Umbilical cord (tissue), 2 donors: ENCODE results near the gene DNHD1. TPM values are rescaled to one million over a fixed set of nuclear protein-coding genes. Genes with fewer than 3 reads are reported as not detected.

Experiments used
- DNase-seq: peaks from one replicate; pipeline ENCODE4 v3.0.0-alpha.2; 2015; ENCODE audit warnings: low spot score
- total RNA-seq: library from RNA; depleted of rRNA; stranded (reverse); fragments of >200 nt; gene quantifications from one replicate; pipeline ENCODE4 v1.2.3, GENCODE V29; 2014; ENCODE audit warnings: low replicate concordance; ENCODE audit not compliant: insufficient read depth

The DNHD1 gene
- total RNA-seq, 1 donor from 2014 or later: 9.1 TPM

- no peak for DNase-seq
Measured at GRCh38 chr11:6587360-6587953, 90.4 kb downstream of the DNHD1 start.

GRCh38 chr11:6588018-6588417, 90.9 kb downstream of the DNHD1 start:
- DNase-seq: no peak

DNA sequence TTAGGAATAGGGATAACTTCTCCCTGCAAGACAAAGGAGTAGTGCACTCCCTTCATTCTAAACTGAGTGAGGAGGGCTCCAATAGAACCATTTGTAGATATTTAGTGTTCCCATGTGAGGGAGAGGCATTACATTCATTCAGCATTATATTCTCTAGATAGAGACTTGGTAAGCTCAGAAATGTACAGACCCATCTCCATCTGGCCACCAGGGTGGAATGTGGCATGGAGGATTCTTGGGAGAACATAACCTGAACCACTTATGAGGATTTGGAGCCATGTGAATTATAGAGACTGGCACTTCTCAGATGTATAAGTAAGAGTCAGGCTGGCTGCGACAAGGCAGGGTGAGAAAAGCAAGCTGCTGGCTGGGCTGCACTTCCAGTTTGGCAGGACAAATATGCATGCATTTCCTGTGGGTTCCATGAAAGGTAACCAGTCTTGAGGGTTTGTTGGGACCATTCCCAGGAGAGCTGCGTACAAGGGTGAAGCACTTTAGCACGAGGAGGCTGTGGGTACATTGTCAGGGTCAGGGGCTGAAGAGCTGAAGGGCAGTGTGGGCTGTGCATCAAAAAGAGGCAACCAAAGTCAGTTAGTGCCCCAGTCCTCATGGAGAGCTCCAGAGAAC, 97.2 kb downstream of the DNHD1 start:
- DNase-seq: no peak

DNA sequence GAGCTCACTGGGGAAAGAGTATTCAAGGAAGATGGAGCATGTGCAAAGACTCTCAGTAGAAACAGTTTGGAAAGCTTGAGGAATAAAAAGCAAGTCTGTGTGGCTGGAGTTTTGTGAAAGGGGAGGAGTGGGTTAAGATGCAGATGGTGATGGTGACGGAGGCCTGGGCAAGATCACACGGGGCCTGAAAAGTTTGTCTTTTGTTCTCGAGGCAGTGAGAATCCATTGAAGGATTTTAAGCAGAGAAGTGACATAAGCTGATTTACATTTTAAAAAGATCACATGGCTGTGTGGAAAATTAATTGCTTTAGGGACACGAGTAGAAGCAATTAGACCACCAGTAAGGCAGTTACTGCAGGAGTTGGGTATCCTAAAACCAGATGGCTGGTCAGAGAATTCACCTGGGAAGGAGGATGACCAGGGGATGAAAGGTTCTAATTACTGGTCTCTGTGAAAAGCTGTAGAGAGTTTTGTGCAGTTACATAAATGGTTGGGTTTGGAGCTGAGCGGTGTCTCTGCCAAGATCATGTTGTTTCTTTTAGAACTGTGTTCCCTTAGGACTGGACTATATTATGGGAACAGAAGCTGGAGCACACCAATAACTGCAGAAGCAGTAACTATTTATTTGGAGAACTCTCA, 99.3 kb downstream of the DNHD1 start:
- no peak for DNase-seq

DNA sequence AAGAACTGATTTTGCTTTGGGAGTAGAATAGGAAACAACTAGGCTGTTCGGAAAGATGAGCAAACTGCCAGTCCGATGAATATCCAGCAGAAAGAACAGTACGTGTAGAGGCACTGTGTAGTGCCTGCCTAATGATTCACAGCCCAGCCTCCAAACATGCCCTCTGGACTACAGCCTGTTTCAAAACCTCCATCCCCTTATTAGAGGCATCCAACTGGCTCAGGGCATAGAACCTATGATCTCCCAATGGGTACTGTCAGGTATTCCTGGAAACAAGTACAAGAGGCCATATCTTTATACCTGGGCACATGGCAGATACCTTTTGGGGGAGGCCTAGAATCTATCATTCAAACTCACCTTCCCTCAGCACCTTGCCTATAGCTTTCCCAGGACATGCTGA, 101.5 kb downstream of the DNHD1 start:
- DNase-seq: no peak

DNA sequence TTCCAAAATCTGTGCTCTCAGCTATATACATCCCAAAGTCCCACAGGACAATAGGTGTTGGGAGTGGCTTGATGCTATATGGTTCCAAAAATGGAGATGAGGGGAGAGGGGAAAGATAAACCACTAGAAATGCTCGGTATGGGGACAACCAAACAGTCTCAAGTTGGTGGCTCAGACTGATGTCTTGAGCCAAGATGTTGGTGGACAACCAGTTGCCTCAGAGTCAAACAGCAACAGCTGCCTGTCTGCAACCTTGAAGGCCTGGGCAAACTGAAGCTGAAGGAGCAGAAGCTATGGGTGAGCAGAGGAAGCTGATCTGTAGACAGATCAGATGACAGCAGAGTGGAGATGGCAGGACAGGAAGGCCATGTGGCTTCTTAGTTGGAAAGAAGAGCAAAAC, 102.4 kb downstream of the DNHD1 start:
- no peak for DNase-seq

DNA sequence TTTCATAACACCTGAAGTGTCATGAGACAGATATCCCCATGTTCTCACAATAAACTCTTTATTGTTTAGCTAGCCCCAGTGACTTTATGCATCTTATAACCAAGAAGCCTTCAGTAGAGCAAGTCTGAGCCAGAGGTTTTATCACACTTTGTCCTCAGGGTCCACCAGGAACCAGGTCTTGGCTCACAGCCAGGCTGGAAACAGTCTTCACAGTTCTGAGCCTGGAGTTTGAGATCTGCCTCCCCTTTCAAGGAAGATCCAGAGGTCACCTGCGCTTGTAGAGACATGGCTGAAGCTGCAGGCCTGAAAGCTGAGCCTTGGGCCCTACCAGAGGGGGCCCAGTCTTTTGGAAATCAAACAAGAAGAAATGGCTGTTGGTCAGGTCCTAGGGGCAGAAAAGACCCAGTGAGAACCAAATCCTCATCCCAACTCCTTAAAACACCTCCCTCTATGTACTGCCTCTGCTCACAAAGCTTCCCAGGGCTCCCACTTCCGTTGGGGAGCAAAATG, 102.9 kb downstream of the DNHD1 start:
- no peak for DNase-seq

- DNase-seq: no peak
Measured at GRCh38 chr11:6601041-6601461, 104.0 kb downstream of the DNHD1 start.

DNA sequence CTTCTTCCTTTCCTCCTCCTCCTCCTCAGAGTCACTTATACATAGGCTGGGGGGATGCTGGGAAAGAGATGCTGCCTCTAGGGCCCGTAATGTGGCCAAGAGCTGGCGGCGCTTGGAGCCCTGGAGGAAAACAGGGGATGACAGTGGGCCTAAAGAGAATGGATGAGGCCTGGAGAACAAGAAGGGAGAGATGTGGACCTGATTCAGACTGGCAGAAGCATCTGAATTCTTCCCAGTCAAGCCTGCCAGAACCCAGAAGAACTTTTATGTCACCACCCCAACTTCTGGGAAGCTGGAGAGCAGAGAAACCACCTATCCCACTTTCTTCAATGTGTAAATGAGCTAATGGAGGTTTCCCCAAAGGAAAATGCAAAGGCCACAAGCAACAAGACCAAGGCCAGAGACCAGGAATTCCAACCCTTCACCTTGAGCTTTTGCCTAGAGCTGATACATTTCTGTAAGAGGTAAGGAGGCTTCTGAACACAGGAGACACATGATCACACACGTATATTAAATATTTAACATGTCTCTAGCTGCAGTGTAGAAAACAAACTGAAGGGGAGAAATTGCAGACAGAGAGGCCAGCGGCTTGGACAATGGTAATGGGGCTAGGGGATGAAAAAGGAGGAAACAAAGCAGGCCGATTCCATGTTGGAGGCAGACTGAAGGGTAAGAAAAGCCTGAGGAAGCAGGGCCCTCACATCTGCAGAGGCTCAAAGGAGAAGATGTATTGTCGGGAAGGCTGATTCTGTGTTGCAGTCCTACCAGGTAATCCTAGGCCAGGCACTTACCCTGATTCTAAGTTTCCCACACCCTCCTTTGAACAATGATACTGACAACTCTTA, 105.2 kb downstream of the DNHD1 start:
- DNase-seq: no peak

- peak; percentile 95 for DNase-seq
Measured at GRCh38 chr11:6603287-6604080, 106.4 kb downstream of the DNHD1 start, which contains the start of the genes ILK and RRP8. Gene ILK, plus strand, starts transcription at chr11:6603774. Its CDS starts 498 bp downstream, at chr11:6604272. Gene RRP8, minus strand, starts transcription at chr11:6603616. Its CDS starts 114 bp downstream, at chr11:6603502.

DNA sequence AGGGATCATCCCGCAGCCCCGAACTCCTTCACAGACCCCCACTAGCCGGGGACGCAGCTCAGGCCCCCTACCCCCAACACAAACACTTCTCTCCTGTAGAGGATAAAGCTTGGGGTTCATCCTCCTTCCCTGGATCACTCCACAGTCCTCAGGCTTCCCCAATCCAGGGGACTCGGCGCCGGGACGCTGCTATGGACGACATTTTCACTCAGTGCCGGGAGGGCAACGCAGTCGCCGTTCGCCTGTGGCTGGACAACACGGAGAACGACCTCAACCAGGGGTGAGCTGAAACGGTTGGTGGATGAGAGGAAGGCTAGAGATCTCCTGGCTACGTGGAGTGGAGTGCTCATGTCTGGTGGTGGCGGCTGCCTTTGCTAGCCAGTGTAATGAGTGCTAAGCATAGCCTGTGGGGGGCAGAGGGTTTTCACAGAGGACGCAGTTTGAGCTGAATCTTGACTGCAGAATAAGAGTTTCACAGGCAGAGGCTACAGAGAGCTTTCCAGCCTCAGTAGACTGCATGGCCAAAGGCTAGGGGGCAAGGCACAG, 107.1 kb downstream of the DNHD1 start:
- DNase-seq: peak; percentile 73

DNA sequence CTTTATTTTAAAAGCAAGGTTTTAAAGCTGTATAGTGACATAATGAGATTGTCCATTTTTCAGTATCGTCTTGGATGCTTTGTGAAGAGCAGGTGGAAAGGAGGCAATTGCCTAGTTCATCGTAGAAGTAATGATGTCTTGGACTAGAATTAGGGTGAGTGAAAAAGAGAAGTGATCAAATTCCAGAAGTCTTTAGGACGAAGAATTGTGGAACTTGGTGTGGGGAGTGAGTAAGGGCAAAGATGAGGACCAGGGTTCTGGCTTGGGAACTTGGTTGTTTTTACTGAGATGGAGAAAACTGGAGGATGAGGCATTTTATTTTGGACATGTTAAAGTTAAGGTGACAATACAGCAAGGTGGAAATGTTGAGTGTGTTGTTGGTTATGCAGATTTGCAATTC, 107.7 kb downstream of the DNHD1 start:
- no peak for DNase-seq

DNA sequence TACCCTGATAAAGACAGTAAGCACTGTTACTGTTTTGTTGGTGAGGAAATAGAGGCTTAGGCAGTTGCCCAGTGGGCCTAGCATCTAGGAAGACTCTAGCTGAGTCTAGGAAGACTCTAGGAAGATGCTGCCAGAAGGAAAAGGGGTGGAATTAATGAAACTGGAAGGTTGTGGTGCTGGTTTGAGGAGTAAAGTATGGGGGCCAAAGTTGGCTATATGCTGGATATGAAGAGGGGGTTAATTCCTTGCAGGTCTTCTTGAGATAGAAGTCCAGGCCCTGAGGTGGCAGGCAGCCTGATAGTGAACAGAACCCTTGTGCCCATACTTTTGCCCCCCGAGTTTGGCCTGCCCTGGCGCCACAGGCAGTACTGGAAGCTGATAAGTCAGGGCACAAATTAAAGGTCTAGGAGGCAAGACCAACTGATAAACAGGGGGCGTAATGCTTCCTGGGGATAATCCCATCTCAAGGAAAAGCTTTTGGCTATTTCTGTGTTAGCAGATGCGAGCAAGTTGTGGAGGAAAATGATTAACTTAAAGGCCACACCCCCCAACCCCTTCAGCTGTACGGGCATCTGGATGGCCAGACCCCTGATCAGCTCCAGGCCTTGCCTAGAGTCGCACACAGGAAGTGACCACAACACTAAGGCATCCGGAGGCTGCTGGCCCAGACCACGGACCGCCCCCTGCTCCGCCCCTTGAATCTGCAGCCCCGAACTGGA, 109.5 kb downstream of the DNHD1 start:
- DNase-seq: peak; percentile 98

GRCh38 chr11:6607190-6607795, 110.2 kb downstream of the DNHD1 start:
- DNase-seq: no peak

- DNase-seq: no peak
Measured at GRCh38 chr11:6608011-6608410, 110.9 kb downstream of the DNHD1 start.

- DNase-seq: no peak
Measured at GRCh38 chr11:6608726-6609501, 111.8 kb downstream of the DNHD1 start.

- DNase-seq: no peak
Measured at GRCh38 chr11:6609502-6610015, 112.5 kb downstream of the DNHD1 start.

DNA sequence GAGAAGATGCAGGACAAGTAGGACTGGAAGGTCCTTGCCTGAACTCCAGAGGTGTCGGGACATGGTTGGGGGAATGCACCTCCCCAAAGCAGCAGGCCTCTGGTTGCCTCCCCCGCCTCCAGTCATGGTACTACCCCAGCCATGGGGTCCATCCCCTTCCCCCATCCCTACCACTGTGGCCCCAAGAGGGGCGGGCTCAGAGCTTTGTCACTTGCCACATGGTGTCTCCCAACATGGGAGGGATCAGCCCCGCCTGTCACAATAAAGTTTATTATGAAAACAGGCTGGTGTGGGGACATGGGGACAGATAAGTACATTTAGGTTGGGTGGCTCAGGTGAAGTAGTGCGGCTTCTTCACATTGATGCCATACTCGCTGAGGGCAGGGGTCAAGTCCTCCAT, 113.5 kb downstream of the DNHD1 start:
- no peak for DNase-seq
